Measurements from ENCODE around the gene NPFF.
A peak's percentile ranks its signal among the peaks of the same experiment; 100 is the strongest.
"Not testable (repeated sequence)": the region's sequence is repeated elsewhere in the genome, so short reads cannot be mapped to it uniquely, and the experiment has no call there.

NPFF gene, protein sequence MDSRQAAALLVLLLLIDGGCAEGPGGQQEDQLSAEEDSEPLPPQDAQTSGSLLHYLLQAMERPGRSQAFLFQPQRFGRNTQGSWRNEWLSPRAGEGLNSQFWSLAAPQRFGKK

DNA sequence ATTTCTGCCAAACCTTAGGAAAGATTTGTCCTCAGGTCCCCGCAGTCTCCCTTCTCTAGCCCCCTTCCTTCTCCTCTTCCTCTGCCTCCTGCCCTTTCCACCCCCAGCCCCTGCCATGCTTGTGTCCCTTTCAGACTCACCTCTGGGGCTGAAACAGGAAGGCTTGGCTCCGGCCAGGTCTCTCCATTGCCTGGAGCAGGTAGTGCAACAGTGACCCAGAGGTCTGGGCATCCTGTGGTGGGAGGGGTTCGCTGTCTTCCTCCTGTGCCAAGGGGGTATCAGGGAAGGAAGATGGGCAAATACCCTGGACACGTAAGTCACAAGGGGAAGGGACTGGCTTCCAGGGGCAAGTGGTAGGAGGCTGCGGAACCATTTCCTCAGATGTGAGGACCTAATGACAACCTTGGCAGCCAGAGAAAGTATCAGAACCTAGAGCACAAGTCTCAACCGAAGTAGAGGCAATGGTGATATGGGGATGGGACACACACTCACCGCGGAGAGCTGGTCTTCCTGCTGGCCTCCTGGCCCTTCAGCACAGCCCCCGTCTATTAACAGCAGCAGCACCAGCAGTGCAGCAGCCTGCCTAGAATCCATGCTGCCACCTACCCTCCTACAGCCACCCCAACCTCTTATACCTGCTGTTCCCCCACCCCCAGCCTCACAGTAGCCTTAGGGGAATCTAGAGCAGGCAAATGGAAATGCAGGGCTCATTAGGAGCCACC, at the start of gene NPFF:
Gene NPFF (minus strand): TSS at position 604 of the 722 bp plus-strand sequence. CDS start 10 bp downstream, at position 594.
- no peak for DNase-seq

DNA sequence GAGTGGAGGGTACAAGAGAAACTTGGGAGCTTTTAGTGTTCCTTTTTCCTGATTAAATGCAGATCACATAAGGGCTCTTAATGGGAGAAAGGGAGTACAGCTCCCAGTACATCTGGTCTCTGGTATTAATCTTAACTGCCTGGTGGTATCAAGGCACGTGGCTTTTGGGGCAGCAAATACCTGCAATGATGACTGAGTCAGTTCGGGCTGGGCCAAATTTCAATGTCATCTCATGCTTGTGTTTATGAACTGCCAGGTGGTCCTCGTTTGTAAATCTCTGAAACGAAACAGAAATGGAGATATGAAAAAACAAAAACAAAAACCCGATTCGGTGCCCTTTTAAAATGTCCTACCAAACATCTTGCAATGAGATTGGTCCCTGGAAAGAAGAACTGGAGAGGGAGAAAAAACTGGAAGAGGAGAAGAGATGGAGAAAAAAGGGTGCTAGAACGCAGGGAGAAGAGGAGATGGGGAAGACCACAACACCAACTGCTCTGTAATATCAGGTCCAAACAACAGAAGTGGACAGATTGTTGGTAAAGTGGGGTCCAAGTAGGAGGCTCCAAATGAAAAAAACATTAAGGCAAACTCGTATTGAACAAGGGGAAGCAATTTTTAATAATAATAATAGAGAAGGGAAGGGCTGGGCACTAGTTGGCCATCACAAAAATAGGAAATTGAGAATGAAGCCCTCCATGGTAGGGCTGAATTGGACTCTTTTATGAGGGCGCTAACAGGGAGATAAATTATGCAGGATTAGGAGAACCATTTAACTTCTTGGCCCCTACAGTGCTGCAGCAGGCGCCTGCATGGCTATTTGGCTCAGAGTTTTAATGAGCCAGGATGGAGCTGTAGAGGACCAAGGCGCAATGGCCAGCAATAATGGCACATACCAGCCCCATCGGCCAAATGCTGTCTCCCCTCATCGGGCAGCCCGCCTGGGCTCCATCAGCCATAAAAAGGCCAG, 45.4 kb upstream of the NPFF start:
- no peak for DNase-seq

DNA sequence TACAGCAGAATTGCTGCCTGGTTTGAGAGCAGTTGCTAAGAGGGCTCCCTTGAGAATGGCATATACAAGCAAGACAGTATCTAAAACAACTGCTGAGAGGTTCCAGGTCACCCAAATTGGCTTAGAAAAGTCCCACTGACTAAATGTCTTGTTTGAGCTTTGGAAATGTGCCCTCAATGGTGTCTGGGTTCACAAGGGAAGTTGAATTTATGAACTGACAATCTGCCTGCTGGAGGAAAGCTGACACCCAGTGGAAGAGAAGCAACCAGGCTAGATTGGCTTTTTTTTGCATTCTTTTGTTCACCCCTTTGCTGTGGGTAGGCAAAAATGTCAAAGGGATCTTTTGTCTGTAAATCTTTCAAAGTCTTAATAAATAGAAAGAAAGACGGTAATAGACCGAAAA, 44.6 kb upstream of the NPFF start:
- DNase-seq: peak; percentile 52

DNA sequence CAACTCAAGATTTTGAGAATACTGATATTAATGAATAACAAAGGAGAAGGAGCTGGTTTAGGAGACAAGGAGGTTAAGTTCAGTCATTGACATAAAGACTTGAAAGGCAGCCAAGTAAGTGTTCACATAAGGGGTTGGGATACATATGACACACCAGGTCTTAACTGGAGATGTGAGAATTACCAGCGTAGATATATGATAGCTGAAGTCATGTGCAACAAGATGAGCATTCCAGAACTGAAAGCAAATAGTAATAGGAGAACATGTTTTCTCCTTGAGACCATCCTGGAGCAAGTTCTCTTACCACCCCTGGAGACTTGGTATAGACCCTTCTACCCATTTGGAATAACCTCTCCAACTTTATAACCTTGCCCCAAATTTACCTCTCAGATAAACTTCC, 43.3 kb upstream of the NPFF start:
- DNase-seq: no peak

DNA sequence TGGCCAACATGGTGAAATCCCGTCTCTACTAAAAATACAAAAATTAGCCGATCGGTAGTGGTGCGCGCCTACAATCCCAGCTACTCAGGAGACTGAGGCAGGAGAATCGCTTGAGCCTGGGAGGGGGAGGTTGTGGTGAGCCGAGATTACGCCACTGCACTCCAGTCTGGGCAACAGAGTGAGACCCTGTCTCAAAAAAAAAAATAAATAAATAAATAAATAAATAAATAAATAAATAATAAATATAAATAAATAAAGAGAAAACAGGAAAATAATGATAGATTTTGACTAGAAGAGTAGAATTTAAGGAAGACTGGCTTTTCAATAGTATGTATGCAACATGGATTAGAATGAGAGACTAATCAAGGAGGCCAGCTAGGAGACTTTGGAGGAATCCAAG, 42.8 kb upstream of the NPFF start:
- DNase-seq: not testable (repeated sequence)

DNA sequence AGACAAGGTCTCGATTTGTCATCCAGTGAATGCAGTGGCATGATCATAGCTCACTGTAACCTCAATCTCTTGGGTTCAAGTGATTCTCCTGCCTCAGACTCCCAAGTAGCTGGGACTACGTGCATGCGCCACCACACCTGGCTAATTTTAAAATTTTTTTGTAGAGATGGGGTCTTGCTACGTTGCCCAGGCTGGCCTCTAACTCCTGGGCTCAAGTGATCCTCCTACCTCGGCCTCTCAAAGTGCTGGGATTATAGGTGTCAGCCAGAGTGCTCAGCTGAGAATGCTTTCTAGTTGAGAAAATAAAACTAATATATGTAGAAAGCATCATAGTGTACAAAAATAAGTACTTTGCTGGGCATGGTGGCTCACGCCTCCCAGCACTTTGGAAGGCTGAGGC, 41.1 kb upstream of the NPFF start:
- not testable (repeated sequence) for DNase-seq

DNA sequence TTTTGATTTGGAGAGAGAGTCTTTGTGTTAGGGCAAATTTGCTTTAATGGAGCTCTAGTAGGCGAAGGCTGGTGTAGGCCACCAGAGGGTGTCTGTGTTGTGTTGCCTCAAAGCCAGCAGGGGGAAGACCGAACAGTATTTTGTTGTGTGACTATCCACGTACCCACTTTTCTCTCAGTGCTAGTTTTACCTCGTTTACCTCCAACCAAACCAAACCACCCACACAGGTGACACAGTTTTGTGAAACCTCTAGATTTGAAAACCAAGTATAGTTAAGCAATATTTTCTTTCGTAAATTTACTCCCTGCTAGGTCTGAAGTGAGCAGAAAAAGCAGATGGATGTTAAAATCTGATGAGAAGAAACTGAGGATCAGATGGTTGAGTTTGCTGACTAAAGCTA, 36.3 kb upstream of the NPFF start:
- DNase-seq: peak; percentile 77

DNA sequence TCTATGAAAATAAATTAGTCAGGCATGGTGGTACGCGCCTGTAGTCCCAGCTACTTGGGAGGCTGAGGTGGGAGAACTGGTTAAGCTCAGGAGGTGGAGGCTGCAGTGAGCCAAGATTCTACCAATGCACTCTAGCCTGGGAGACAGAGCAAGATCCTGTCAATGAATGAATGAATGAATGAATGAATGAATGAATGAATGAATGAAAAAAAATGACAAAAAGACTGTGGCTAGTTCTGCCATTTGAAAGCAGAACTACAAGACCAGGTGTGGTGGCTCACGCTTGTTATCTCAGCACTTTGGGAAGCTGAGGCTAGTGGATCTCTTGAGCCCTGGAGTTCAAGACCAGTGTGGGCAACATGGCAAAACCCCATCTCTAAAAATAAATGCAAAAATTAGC, 32.2 kb upstream of the NPFF start:
- DNase-seq: no peak

DNA sequence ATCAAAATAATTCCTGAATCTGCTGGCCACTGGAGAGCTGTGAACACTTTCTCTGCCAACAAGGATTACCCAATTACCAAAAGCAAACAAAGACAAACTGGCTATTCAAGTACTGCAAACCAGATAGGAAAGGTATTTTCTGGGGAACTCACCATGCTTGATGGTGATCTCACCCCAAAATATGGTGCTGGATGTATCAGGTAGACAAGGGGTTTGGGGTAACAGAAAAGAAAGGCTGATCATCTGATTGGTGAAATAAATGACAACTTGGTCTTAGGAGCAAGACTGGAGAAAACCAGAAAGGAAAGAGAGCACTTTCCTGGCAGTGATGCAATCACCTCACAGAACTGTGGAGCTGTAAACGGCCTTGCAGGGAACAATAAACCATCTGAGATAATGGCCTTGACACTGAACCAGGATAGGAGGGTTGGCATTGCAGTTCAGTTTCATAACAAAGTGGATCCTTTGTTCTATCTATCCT, 31.0 kb upstream of the NPFF start:
- DNase-seq: peak; percentile 52

DNA sequence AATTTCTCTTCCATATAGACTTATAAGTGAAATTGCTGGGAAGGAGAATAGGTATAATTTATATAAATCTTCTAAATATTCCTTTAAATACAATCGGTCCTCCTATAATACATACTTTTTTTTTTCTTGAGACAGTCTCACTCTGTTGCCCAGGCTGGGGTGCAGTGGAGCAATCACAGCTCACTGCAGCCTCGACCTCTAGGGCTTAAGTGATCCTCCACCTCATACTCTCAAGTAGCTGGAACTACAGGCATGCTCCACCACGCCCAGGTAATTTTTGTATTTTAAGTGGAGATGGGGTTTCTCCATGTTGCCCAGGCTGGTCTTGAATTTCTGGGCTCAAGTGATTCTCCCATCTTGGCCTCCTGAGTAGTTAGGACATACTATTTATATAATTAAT, 29.7 kb upstream of the NPFF start:
- DNase-seq: no peak

DNA sequence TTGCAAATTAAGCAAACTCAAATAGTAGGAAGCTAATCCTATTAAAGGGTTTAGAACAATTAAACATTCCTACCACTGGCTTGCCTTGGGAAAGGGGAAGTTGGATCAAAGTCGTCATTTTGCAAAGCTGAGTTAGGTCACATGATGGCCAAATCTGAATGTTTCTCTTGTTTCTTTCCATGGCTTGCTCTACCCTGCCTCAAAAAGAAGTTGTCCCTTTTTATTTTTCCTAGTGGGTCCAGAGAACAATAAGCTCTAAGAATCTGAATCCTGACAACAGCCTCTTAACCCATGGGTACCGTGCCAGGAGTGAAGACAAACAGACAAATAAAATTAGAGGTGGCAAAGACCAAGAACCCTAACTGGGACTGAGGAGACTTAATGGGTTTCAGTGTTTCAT, 26.2 kb upstream of the NPFF start:
- peak; percentile 69 for DNase-seq

DNA sequence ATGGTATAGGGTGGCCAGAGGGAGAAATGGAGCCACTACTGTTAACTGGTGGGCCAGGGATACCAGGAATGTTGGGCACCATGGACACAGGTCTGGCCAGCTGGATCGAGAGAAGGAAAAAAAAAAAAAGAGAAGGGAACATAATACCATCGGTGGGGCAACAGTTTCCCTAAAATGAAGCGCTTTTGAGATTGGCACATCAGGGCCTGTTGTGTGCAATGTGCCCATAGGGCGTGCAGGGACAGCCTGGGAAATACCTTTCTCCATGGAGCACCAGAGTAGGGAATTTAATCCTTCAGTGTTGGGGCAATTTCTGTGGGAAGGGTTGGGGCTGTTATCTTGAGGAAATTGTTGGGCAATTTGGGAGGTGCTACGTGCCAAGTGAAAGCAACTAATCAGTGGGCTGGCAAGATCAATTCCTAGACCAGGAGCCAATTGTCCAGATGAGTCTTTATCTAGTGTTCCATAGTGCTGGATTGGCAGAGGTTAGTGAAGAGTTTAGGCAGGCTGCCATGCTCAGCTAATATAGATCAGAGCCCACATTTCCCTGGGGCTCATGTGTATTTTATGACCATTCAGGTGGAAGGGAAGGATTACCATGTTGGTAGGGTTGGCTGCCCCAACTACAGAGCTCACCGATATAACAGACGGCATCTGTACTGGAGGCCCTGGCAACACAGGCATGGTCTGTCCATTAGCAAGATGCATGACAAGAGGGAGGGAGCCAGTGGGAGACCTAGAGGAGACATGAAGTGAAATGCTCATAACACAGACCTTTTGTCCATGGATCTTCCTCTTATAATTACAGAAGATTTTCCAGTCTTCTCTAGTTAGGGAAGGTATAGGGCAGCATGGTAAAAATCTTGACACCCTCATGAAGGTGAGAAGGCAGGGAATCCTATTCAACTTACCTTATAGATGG, 25.5 kb upstream of the NPFF start:
- no peak for DNase-seq

DNA sequence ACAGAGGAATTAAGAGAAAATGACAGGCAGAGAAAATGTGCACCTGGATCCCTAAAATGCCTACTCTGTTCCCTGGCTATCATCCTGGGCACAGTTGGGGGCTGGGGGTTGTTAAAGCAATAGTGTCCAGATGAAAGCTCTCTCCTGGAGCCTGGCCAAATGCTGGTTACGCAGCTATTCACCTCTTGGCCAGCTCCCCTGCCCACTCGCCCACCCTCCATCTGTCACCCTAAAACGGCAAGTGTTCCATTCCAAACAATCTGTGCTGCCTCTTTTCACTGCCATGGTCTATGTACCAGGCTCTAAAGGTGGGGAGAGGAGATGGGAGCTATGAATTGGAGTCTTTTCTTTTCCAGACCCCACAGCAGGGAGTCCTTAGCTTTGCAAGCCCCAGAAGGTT, 24.7 kb upstream of the NPFF start:
- DNase-seq: no peak

DNA sequence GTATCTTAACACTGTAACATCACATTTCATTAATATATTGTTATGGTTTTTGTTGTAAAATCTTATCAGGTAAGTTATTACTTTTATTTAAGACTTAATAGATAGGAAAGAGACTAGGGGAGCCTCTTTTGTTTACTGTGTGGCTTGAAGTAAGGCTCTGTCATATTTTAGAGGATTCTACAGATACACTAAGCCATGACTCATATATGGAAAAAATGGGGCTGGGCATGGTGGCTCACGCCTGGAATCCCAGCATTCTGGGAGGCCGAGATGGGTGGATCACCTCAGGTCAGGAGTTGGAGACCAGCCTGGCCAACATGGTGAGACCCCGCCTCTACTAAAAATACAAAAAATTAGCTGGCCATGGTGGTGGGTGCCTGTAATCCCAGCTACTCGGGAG, 23.6 kb upstream of the NPFF start:
- DNase-seq: no peak

DNA sequence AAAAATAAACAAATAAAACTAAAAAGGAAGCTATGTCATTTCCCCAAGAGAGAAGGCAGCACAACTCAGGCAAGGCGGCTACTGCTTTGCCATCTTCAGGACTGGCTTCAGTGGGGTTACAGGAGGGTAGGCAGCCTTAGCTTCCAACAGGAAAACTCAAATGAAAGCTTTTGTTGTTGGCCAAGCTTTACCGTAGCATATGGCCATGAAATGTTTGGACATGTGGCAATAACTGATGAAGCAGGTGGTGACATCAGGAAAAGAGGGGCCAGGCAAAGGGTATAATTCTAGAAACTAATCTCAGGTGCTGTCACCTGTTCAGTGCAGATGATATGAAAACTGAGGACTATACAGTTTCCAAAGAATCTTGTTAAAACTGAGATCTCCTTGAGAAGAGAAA, 22.8 kb upstream of the NPFF start:
- DNase-seq: no peak

DNA sequence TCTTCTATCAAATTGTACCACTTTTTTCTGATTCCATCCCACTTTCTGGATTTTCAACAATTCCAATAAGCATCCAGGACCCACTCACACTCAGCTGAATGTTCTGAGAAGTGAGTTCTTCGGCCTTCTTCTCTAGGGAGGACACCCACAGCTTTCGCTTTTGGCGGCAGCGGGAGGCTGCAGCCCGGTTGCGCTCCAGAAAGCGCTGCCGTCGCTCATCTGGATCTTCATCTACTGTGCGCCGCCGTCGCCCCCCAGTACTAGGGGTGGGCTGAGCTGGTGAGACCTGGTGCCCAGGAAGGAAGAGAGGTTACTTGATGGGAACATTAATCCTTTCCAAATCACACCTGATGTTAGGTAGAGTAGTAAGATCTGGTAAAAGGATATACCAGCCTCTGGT, 17.2 kb upstream of the NPFF start:
- DNase-seq: no peak

DNA sequence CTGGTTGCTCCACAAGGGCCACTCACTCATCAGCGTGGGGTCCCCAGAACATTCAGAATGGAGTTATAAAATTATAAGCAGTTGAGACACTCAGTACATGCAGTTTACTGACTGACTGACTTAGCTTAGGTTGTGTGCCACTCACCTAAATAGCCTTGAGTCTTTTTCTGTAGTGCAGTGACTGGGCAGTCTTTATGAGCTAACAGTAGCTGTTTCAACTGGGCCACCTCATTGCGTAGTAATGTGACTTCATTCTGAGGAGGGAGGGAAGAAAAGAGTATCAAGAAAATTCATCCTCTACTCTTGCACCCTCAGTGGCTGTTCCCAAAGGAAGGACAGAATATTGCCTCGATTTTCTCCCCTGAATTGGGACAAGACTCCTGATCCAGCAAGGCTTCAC, 15.8 kb upstream of the NPFF start:
- DNase-seq: no peak

DNA sequence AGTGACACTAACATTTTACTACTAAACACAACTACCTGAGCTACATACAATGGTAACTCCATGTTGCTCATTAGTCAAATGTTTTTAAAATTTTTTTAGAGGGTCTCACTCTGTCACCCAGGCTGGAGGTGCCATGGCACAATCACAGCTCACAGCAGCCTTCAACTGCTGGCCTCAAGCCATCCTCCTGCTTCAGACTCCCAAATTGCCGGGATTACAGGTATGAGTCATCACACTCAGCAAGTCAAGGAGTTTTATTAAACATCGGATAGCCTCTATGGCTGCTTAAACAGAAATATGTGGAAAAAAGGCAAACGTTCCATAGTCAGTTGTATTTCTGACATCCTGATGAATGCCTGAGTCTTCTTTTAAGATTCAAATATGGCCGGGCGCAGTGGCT, 11.1 kb upstream of the NPFF start:
- no peak for DNase-seq

DNA sequence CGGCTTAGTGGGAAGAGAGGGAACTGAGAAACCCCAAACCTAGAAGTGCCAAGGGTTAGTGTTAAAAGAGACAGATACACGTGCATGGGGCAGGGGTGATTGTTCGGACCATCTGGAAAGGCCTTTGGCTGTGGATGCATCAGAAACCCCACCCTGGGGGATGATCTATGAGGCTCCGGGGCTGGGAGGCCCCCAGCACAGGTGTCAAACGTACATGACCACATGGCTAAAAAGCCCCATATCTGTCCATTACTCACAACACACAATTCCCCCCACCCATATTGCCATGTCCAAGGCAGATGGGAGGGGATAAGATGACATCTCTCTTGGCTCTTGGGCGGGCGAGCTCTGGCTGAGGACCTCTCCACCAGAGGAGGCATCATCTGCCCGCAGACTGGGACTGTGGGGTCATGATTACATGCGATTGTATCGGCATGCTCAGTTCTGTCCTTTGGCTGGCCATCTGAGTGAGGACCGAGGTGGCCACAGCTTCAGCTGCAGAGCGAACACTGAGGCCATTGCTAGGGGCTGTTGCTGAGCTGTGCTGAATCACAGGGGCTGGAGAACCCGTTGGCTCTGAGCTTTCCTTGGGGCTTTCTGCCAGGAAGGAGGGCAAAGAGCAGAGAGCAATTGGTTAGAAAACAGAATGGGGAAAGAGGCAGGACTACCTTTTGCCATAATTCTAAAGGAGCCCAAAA, 9.6 kb upstream of the NPFF start:
- no peak for DNase-seq

DNA sequence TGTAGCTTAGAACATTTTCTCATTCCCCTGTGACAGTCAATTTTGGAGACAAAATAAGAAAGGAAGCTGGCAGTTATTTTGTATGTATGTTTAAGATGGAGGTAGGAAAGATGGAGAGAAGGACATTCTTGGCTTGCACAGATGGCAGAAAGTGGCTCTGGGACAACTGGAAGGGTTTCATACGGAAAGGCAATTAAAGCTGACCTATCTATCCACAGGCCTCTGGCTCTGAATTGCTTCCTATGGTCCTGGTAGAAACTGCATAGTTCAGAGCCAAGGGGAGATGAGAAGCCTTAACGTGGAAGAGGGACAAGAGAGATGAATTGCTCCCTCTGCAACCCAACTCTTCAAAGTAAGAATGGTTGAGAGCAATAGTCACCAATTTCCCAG, 8.0 kb upstream of the NPFF start:
- no peak for DNase-seq

DNA sequence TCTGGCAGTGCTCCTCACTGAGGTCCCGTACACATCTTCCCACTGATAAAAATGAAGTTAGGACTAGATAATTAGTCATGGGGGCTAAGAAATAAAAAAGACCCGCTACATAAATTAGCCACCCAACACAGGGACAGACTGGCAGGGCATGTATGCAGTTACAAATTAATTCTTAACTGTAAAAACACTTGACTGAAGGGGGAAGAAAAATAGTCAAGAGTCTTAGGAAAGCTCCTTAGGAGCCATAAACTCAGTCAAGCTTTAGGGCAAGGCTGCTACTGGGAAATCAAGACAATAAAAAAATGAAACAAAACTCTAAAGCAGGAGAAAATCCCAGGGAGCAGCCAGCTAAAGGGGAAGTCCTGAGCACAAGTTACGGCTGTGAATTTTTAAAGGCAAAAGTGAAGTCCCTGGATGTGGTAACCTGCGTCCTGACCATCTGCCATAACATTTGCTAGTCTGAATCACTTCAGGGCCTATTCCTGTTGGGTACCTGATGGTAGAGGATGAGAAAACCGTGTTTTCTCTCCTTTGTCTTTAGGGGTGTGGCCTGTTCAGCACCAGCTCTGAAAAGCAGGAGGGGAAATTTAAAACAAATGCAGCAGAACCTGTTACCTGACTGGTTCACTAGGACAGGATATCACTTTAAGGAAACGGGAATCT, 7.5 kb upstream of the NPFF start:
- no peak for DNase-seq
